Ishikawa (cell line): ENCODE measurements around the gene DCAF4.

ENCODE experiments used
- CEBPB ChIP-seq: IDR thresholded peaks from 2 replicates; pipeline ENCODE4 v1.6.1; 2012
- CREB1 ChIP-seq: IDR thresholded peaks from 2 replicates; pipeline ENCODE4 v1.6.1; 2012; ENCODE audit warnings: low read depth
- EGR1 ChIP-seq: IDR thresholded peaks from 2 replicates; pipeline ENCODE4 v1.6.1; 2012
- EP300 ChIP-seq: IDR thresholded peaks from 2 replicates; pipeline ENCODE4 v1.6.1; 2012; ENCODE audit warnings: borderline replicate concordance
- RAD21 ChIP-seq: IDR thresholded peaks from 2 replicates; pipeline ENCODE4 v1.6.1; 2012; ENCODE audit warnings: low read depth
- REST ChIP-seq: IDR thresholded peaks from 2 replicates; pipeline ENCODE4 v1.6.1; 2012; ENCODE audit warnings: low read depth, mild to moderate bottlenecking
- TAF1 ChIP-seq: IDR thresholded peaks from 2 replicates; pipeline ENCODE4 v1.6.1; 2012; ENCODE audit warnings: low read depth, mild to moderate bottlenecking
- TCF12 ChIP-seq: IDR thresholded peaks from 2 replicates; pipeline ENCODE4 v1.6.1; 2012; ENCODE audit warnings: low read depth
- YY1 ChIP-seq: IDR thresholded peaks from 2 replicates; pipeline ENCODE4 v1.6.1; 2012; ENCODE audit warnings: low read depth

- TF ChIP-seq REST: no peak
- TF ChIP-seq EP300: no peak
- no peak for TF ChIP-seq CREB1
- TF ChIP-seq YY1: no peak
- TF ChIP-seq EGR1: no peak
- no peak for TF ChIP-seq RAD21
- no peak for TF ChIP-seq CEBPB
- no peak for TF ChIP-seq TAF1
- TF ChIP-seq TCF12: no peak
These were observed 72.1 kb downstream of the DCAF4 start for GRCh38 chr14:72998252-72998903.
